ENCODE results near the gene HIPK4. TPM values are rescaled to one million over a fixed set of nuclear protein-coding genes. Genes with fewer than 3 reads are reported as not detected.

The HIPK4 gene
- total RNA-seq, 1 experiment from 2014 or later: 0.31 TPM

DNA sequence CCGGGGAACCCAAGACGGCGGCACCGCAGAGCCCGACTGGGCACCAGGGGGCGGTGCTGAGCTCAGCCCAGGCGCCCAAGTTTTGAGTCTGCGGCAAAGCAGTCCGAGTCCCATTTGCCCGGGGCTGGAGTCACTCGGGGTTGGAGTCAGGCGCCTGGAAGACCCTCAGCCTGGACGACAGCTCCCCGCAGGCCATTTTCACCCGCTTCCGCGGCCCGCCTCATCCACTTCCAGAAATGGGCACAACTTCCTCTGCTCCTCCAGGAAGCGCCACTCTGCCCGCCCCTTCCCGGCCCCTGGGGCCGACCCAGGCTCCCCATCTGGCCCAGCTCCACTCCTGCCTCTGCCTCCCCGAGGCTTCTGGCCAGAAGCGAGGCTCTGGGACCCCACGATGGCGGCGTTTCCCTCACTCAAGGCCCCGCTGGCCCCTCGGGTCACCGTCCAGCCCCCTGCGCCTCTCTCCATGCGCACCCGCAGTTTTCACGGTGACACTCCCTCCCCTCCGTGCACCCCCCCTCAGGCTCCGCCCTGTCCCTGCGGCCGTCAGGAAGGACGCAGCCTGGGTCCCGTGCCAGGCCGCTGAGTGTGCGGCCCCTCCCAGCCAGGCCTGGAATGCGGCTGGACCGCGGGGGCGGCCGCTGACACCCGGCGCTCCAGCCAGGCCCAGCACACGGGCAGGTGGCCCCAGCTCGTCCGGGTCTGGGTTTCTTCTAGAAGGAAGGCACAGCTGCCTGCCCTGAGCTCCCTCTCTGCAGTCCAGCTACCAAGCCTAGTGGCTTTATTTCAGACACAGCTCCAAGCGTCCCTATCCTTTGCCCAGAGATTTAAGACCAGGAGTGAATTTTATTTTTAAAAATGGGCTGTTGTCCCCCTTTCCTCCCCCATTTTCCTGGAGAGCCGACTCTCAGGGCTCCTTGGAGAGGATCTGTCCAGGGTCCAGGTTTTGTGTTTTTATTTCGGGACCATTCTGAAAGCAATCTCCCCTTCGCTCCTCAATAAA, 31.1 kb upstream of the HIPK4 start:
- Mint-ChIP-seq H3K27ac (peak overlapping the region; percentile 88), H3K27me3 (ENCODE audit: low read depth) (no peaks in the 10 kb centered on the region; the same call in 1 of the 2 replicates), H3K9me3 (no peaks in the 10 kb centered on the region), H3K4me3 (peak overlapping the region; percentile 69), H3K36me3 (no peaks in the 10 kb centered on the region; the same call in 1 of the 2 replicates), H3K4me1 (peaks cover 25% of the 10 kb centered on the region)
- ChIA-PET POLR2A (interaction anchor here (0.6 to 1.8 kb wide), 15 partner anchors 12 to 277 kb away, joined by 3 to 17 read pairs (median 4); partner anchors contain the start of genes C19orf47 and PLD3), CTCF (interaction anchor here (0.6 to 2.8 kb wide), 52 partner anchors 8 to 1194 kb away, joined by 3 to 55 read pairs (median 5); partner anchors contain the start of genes BLVRB, C19orf47, PLD3 and PRX)
- ATAC-seq (peak; percentile 58), DNase-seq (ENCODE audit: low spot score) (peak; percentile 91)
- TF ChIP-seq, protein P1, sequence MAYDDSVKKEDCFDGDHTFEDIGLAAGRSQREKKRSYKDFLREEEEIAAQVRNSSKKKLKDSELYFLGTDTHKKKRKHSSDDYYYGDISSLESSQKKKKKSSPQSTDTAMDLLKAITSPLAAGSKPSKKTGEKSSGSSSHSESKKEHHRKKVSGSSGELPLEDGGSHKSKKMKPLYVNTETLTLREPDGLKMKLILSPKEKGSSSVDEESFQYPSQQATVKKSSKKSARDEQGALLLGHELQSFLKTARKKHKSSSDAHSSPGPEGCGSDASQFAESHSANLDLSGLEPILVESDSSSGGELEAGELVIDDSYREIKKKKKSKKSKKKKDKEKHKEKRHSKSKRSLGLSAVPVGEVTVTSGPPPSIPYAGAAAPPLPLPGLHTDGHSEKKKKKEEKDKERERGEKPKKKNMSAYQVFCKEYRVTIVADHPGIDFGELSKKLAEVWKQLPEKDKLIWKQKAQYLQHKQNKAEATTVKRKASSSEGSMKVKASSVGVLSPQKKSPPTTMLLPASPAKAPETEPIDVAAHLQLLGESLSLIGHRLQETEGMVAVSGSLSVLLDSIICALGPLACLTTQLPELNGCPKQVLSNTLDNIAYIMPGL (CRISPR knock-in tag; IDR thresholded peaks at IDR 0.05): peak; percentile 76
- TF ChIP-seq CBFB (CRISPR knock-in tag; IDR thresholded peaks at IDR 0.05; ENCODE audit: low read depth) (no peak), ZNF121 (CRISPR knock-in tag; IDR thresholded peaks at IDR 0.05) (peak; percentile 66), IRF2 (CRISPR knock-in tag; IDR thresholded peaks at IDR 0.05; ENCODE audit: borderline replicate concordance, low read depth) (no peak), SMAD3 (CRISPR knock-in tag; IDR thresholded peaks at IDR 0.05; ENCODE audit: borderline replicate concordance) (0 out of 2 replicates have a peak, but pooled peaks have one; percentile 40), MYBL2 (CRISPR knock-in tag; IDR thresholded peaks at IDR 0.05) (peak; percentile 73; the same call in 1 of the 2 replicates), TEAD1 (CRISPR knock-in tag; IDR thresholded peaks at IDR 0.05) (peak; percentile 96; the same call in 1 of the 2 replicates), GTF2I (CRISPR knock-in tag; conservative IDR thresholded peaks at IDR 0.05) (no peak), ETV6 (CRISPR knock-in tag; IDR thresholded peaks at IDR 0.05) (peak; percentile 72), ZNF671 (CRISPR knock-in tag; IDR thresholded peaks at IDR 0.05) (no peak), CREB1 (CRISPR knock-in tag; IDR thresholded peaks at IDR 0.05) (no peak)
- TF ChIP-seq, protein P2, sequence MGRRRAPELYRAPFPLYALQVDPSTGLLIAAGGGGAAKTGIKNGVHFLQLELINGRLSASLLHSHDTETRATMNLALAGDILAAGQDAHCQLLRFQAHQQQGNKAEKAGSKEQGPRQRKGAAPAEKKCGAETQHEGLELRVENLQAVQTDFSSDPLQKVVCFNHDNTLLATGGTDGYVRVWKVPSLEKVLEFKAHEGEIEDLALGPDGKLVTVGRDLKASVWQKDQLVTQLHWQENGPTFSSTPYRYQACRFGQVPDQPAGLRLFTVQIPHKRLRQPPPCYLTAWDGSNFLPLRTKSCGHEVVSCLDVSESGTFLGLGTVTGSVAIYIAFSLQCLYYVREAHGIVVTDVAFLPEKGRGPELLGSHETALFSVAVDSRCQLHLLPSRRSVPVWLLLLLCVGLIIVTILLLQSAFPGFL (CRISPR knock-in tag; IDR thresholded peaks at IDR 0.05; ENCODE audit: borderline replicate concordance): 0 out of 2 replicates have a peak, but pooled peaks have one; percentile 35
- TF ChIP-seq, protein P3, sequence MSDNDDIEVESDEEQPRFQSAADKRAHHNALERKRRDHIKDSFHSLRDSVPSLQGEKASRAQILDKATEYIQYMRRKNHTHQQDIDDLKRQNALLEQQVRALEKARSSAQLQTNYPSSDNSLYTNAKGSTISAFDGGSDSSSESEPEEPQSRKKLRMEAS (CRISPR knock-in tag; IDR thresholded peaks at IDR 0.05): peak; percentile 80
- TF ChIP-seq, protein P4, sequence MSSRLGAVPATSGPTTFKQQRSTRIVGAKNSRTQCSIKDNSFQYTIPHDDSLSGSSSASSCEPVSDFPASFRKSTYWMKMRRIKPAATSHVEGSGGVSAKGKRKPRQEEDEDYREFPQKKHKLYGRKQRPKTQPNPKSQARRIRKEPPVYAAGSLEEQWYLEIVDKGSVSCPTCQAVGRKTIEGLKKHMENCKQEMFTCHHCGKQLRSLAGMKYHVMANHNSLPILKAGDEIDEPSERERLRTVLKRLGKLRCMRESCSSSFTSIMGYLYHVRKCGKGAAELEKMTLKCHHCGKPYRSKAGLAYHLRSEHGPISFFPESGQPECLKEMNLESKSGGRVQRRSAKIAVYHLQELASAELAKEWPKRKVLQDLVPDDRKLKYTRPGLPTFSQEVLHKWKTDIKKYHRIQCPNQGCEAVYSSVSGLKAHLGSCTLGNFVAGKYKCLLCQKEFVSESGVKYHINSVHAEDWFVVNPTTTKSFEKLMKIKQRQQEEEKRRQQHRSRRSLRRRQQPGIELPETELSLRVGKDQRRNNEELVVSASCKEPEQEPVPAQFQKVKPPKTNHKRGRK (CRISPR knock-in tag; IDR thresholded peaks at IDR 0.05; ENCODE audit: borderline replicate concordance): no peak
- TF ChIP-seq, protein P5, sequence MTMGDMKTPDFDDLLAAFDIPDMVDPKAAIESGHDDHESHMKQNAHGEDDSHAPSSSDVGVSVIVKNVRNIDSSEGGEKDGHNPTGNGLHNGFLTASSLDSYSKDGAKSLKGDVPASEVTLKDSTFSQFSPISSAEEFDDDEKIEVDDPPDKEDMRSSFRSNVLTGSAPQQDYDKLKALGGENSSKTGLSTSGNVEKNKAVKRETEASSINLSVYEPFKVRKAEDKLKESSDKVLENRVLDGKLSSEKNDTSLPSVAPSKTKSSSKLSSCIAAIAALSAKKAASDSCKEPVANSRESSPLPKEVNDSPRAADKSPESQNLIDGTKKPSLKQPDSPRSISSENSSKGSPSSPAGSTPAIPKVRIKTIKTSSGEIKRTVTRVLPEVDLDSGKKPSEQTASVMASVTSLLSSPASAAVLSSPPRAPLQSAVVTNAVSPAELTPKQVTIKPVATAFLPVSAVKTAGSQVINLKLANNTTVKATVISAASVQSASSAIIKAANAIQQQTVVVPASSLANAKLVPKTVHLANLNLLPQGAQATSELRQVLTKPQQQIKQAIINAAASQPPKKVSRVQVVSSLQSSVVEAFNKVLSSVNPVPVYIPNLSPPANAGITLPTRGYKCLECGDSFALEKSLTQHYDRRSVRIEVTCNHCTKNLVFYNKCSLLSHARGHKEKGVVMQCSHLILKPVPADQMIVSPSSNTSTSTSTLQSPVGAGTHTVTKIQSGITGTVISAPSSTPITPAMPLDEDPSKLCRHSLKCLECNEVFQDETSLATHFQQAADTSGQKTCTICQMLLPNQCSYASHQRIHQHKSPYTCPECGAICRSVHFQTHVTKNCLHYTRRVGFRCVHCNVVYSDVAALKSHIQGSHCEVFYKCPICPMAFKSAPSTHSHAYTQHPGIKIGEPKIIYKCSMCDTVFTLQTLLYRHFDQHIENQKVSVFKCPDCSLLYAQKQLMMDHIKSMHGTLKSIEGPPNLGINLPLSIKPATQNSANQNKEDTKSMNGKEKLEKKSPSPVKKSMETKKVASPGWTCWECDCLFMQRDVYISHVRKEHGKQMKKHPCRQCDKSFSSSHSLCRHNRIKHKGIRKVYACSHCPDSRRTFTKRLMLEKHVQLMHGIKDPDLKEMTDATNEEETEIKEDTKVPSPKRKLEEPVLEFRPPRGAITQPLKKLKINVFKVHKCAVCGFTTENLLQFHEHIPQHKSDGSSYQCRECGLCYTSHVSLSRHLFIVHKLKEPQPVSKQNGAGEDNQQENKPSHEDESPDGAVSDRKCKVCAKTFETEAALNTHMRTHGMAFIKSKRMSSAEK (CRISPR knock-in tag; IDR thresholded peaks at IDR 0.05; ENCODE audit: borderline replicate concordance): no peak
- TF ChIP-seq, protein P6, sequence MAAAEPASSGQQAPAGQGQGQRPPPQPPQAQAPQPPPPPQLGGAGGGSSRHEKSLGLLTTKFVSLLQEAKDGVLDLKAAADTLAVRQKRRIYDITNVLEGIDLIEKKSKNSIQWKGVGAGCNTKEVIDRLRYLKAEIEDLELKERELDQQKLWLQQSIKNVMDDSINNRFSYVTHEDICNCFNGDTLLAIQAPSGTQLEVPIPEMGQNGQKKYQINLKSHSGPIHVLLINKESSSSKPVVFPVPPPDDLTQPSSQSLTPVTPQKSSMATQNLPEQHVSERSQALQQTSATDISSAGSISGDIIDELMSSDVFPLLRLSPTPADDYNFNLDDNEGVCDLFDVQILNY (CRISPR knock-in tag; IDR thresholded peaks at IDR 0.05): peak; percentile 58; the same call in 1 of the 2 replicates
- TF ChIP-seq, protein P7, sequence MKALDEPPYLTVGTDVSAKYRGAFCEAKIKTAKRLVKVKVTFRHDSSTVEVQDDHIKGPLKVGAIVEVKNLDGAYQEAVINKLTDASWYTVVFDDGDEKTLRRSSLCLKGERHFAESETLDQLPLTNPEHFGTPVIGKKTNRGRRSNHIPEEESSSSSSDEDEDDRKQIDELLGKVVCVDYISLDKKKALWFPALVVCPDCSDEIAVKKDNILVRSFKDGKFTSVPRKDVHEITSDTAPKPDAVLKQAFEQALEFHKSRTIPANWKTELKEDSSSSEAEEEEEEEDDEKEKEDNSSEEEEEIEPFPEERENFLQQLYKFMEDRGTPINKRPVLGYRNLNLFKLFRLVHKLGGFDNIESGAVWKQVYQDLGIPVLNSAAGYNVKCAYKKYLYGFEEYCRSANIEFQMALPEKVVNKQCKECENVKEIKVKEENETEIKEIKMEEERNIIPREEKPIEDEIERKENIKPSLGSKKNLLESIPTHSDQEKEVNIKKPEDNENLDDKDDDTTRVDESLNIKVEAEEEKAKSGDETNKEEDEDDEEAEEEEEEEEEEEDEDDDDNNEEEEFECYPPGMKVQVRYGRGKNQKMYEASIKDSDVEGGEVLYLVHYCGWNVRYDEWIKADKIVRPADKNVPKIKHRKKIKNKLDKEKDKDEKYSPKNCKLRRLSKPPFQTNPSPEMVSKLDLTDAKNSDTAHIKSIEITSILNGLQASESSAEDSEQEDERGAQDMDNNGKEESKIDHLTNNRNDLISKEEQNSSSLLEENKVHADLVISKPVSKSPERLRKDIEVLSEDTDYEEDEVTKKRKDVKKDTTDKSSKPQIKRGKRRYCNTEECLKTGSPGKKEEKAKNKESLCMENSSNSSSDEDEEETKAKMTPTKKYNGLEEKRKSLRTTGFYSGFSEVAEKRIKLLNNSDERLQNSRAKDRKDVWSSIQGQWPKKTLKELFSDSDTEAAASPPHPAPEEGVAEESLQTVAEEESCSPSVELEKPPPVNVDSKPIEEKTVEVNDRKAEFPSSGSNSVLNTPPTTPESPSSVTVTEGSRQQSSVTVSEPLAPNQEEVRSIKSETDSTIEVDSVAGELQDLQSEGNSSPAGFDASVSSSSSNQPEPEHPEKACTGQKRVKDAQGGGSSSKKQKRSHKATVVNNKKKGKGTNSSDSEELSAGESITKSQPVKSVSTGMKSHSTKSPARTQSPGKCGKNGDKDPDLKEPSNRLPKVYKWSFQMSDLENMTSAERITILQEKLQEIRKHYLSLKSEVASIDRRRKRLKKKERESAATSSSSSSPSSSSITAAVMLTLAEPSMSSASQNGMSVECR (CRISPR knock-in tag; IDR thresholded peaks at IDR 0.05; ENCODE audit: borderline replicate concordance): peak; percentile 64
- TF ChIP-seq, protein P8, sequence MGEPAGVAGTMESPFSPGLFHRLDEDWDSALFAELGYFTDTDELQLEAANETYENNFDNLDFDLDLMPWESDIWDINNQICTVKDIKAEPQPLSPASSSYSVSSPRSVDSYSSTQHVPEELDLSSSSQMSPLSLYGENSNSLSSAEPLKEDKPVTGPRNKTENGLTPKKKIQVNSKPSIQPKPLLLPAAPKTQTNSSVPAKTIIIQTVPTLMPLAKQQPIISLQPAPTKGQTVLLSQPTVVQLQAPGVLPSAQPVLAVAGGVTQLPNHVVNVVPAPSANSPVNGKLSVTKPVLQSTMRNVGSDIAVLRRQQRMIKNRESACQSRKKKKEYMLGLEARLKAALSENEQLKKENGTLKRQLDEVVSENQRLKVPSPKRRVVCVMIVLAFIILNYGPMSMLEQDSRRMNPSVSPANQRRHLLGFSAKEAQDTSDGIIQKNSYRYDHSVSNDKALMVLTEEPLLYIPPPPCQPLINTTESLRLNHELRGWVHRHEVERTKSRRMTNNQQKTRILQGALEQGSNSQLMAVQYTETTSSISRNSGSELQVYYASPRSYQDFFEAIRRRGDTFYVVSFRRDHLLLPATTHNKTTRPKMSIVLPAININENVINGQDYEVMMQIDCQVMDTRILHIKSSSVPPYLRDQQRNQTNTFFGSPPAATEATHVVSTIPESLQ (CRISPR knock-in tag; IDR thresholded peaks at IDR 0.05): no peak

All from WTC11 (cell line).